SJSA1 (cell line): ENCODE measurements around the gene SPP1. TPM values are rescaled to one million over a fixed set of nuclear protein-coding genes. Genes with fewer than 3 reads are reported as not detected.

Experiments
- DNase-seq, 2 experiments: peaks; one replicate each; pipeline ENCODE4 v3.0.0-alpha.2; 2015 to 2020; ENCODE audit warnings: low spot score in 2 of 2, low read depth in 1 of 2
- H3K27ac ChIP-seq: fragments of 250-450 bp; sonication (Bioruptor Pico); 2 replicates; pipeline ENCODE4 v1.5.1; 2020; ENCODE audit warnings: mild to moderate bottlenecking, moderate library complexity
- H3K27me3 ChIP-seq: fragments of 250-450 bp; sonication (Bioruptor Pico); replicated peaks from 2 replicates; pipeline ENCODE4 v1.5.1; 2020; ENCODE audit warnings: mild to moderate bottlenecking, moderate library complexity
- H3K36me3 ChIP-seq: fragments of 250-450 bp; sonication (Bioruptor Pico); 2 replicates; pipeline ENCODE4 v1.5.1; 2020; ENCODE audit warnings: mild to moderate bottlenecking
- H3K4me1 ChIP-seq: fragments of 250-450 bp; sonication (Bioruptor Pico); replicated peaks from 2 replicates; pipeline ENCODE4 v1.6.1; 2021; ENCODE audit warnings: mild to moderate bottlenecking
- H3K4me3 ChIP-seq: fragments of 250-450 bp; sonication (Bioruptor Pico); 2 replicates; pipeline ENCODE4 v1.5.1; 2020; ENCODE audit warnings: mild to moderate bottlenecking
- H3K9me3 ChIP-seq: fragments of 250-450 bp; sonication (Bioruptor Pico); replicated peaks from 2 replicates; pipeline ENCODE4 v1.5.1; 2020; ENCODE audit warnings: mild to moderate bottlenecking
- total RNA-seq: library from RNA; depleted of rRNA; stranded (reverse); fragments of >200 nt; shearing (Covaris generic); gene quantifications from 2 replicates; pipeline ENCODE4 v1.2.3, GENCODE V29; 2014; rRNA removed

The SPP1 gene
- total RNA-seq, 1 experiment from 2014 or later = 2.7 TPM

GRCh38 chr4:88030565-88031310, 55.2 kb downstream of the SPP1 start:
- no peak overlapping the region for H3K27ac ChIP-seq
- DNase-seq = no peak

More at GRCh38 chr4:88030565-88031310, 55.2 kb downstream of the SPP1 start:
- no peaks in the 10 kb centered on the region for H3K9me3 ChIP-seq
- peaks cover 68% of the 10 kb centered on the region for H3K36me3 ChIP-seq
- no peak overlapping the region for H3K4me3 ChIP-seq
- no peaks in the 10 kb centered on the region for H3K27me3 ChIP-seq
- H3K4me1 ChIP-seq = peaks cover 16% of the 10 kb centered on the region

Other genes starting within 250 kb of the SPP1 start
- gene IBSP, start 176.2 kb upstream of the SPP1 start, total RNA-seq = 0.19 and 0.21 TPM in 2 replicates
- 0.24 TPM in 1 of 2 replicates, not detected in the other for gene MEPE, start 142.7 kb upstream of the SPP1 start, total RNA-seq
- gene PKD2, start 31.9 kb downstream of the SPP1 start, total RNA-seq = 37.6 and 43.2 TPM in 2 replicates
- 11.9 and 14.5 TPM in 2 replicates for gene ABCG2, start 182.9 kb downstream of the SPP1 start, total RNA-seq